Fibroblast of lung (primary cell): Measurements from ENCODE around the gene ABCB9. TPM values are rescaled to one million over a fixed set of nuclear protein-coding genes. Genes with fewer than 3 reads are reported as not detected.

ENCODE experiments used
- DNase-seq, 2 donors: peaks; one replicate each; pipeline versions ENCODE4 v3.0.0 to v3.0.0-alpha.2; 2010; ENCODE audit warnings: low read depth in 2 of 2
- H2AFZ ChIP-seq: 2 replicates; pipeline ENCODE4 v1.5.1; 2012; ENCODE audit warnings: low read length, control low read depth, inconsistent platforms
- H3K27ac ChIP-seq: 2 replicates; pipeline ENCODE4 v1.5.1; 2011; ENCODE audit warnings: low read length, control low read depth; ENCODE audit not compliant: insufficient read depth
- H3K27me3 ChIP-seq: 2 replicates; pipeline ENCODE4 v1.5.1; 2011; ENCODE audit warnings: mild to moderate bottlenecking, low read length; ENCODE audit not compliant: control insufficient read depth, insufficient read depth
- H3K36me3 ChIP-seq: 2 replicates; pipeline ENCODE4 v1.5.1; 2011; ENCODE audit warnings: low read length; ENCODE audit not compliant: control insufficient read depth, insufficient read depth
- H3K4me1 ChIP-seq: 2 replicates; pipeline ENCODE4 v1.5.1; 2011; ENCODE audit warnings: low read length; ENCODE audit not compliant: control insufficient read depth, insufficient read depth; ENCODE audit errors: extremely low read depth
- H3K4me2 ChIP-seq: 2 replicates; pipeline ENCODE4 v1.5.1; 2011; ENCODE audit warnings: low read length, control low read depth; ENCODE audit not compliant: insufficient read depth; ENCODE audit errors: extremely low read depth
- H3K4me3 ChIP-seq, 4 experiments: fragments of 200-600 bp in 1 of 4; sonication (generic) in 1 of 4; replicated peaks in 1 of 4; 2 replicates each; pipeline ENCODE4 v1.5.1; 2011 to 2016; ENCODE audit warnings: low read length in 4 of 4, low read depth in 3 of 4, mild to moderate bottlenecking in 3 of 4, control low read depth in 2 of 4, inconsistent platforms in 1 of 4, mixed read lengths in 1 of 4; ENCODE audit not compliant: insufficient read depth in 1 of 4; ENCODE audit errors: control extremely low read depth in 1 of 4
- H3K79me2 ChIP-seq: 2 replicates; pipeline ENCODE4 v1.5.1; 2012; ENCODE audit warnings: mild to moderate bottlenecking, low read length, inconsistent platforms; ENCODE audit not compliant: control insufficient read depth, insufficient read depth
- H3K9ac ChIP-seq: 2 replicates; pipeline ENCODE4 v1.5.1; 2011; ENCODE audit warnings: mild to moderate bottlenecking, low read length, control low read depth; ENCODE audit not compliant: insufficient read depth
- H3K9me3 ChIP-seq: 2 replicates; pipeline ENCODE4 v1.5.1; 2012; ENCODE audit warnings: low read depth, low read length; ENCODE audit not compliant: control insufficient read depth, insufficient read depth
- H4K20me1 ChIP-seq: 2 replicates; pipeline ENCODE4 v1.5.1; 2011; ENCODE audit warnings: low read length; ENCODE audit not compliant: control insufficient read depth, insufficient read depth; ENCODE audit errors: extremely low read depth
- CTCF ChIP-seq, 2 donors: IDR thresholded peaks in 1 of 2; conservative IDR thresholded peaks in 1 of 2; 1 replicate in 1 of 2; 2 replicates in 1 of 2; pipeline ENCODE4 v1.5.1; 2011 to 2012; ENCODE audit warnings: low read length in 2 of 2, control low read depth in 1 of 2, inconsistent platforms in 1 of 2, low read depth in 1 of 2, mild to moderate bottlenecking in 1 of 2
- EZH2 ChIP-seq: IDR thresholded peaks from 2 replicates; pipeline ENCODE4 v1.5.1; 2012; ENCODE audit warnings: low read length, control low read depth, mild to moderate bottlenecking; ENCODE audit errors: missing control alignments
- polyA plus RNA-seq, 2 donors: library from polyadenylated mRNA; depleted of rRNA in 1 of 2; stranded (reverse) in 1 of 2; unstranded in 1 of 2; fragments of >200 nt; gene quantifications; 2 replicates each; pipeline ENCODE4 v1.2.1, GENCODE V29; 2011 to 2012; ENCODE audit warnings: missing spikeins in 1 of 2
- total RNA-seq: library from RNA; depleted of rRNA; stranded (reverse); fragments of >200 nt; gene quantifications from 2 replicates; pipeline ENCODE4 v1.2.1, GENCODE V29; 2014

The ABCB9 gene
- total and polyA plus RNA-seq, 2 donors (not counting 1 experiment from before 2014, with no cell fraction given), result 3.8 to 6.3 TPM

GRCh38 chr12:122997343-122998250 is 31.3 kb upstream of the ABCB9 start:
- TF ChIP-seq EZH2 (no peak), CTCF (conservative IDR thresholded peaks at IDR 0.05 in 1 of 2, IDR thresholded peaks at IDR 0.05 in 1 of 2; ENCODE audit: low read depth in 1 of 2, low read length in 2 of 2) (no peak)
- Histone ChIP-seq H4K20me1 (no peaks in the 10 kb centered on the region), H3K9me3 (no peaks in the 10 kb centered on the region), H3K27ac (no peak overlapping the region), H3K4me3 (no peak overlapping the region), H3K36me3 (peaks cover 4% of the 10 kb centered on the region), H3K4me1 (no peaks in the 10 kb centered on the region), H3K4me2 (no peak overlapping the region), H3K79me2 (no peaks in the 10 kb centered on the region), H3K9ac (no peak overlapping the region), H2AFZ (no peak overlapping the region), H3K27me3 (no peaks in the 10 kb centered on the region)
- DNase-seq, result no peak

- no peaks in the 10 kb centered on the region for H3K79me2 ChIP-seq
- H2AFZ ChIP-seq, result no peak overlapping the region
- H3K4me1 ChIP-seq, result no peaks in the 10 kb centered on the region
- TF ChIP-seq CTCF (conservative IDR thresholded peaks at IDR 0.05 in 1 of 2, IDR thresholded peaks at IDR 0.05 in 1 of 2; ENCODE audit: low read depth in 1 of 2, low read length in 2 of 2) (no peak), EZH2 (no peak)
- no peak overlapping the region for H3K9ac ChIP-seq
- DNase-seq, result no peak
- no peak overlapping the region for H3K4me2 ChIP-seq
- no peaks in the 10 kb centered on the region for H3K27me3 ChIP-seq
- no peak overlapping the region for H3K27ac ChIP-seq
- H4K20me1 ChIP-seq, result no peaks in the 10 kb centered on the region
- peaks cover 4% of the 10 kb centered on the region for H3K36me3 ChIP-seq
- H3K9me3 ChIP-seq, result no peaks in the 10 kb centered on the region
- no peak overlapping the region for H3K4me3 ChIP-seq
Observed at GRCh38 chr12:122996621-122997342, 30.5 kb upstream of the ABCB9 start.

GRCh38 chr12:122996188-122996601 is 29.9 kb upstream of the ABCB9 start:
- H3K27me3 ChIP-seq, result no peaks in the 10 kb centered on the region
- no peaks in the 10 kb centered on the region for H3K9me3 ChIP-seq
- TF ChIP-seq EZH2 (no peak), CTCF (conservative IDR thresholded peaks at IDR 0.05 in 1 of 2, IDR thresholded peaks at IDR 0.05 in 1 of 2; ENCODE audit: low read depth in 1 of 2, low read length in 2 of 2) (no peak)
- H3K4me2 ChIP-seq, result no peak overlapping the region
- H3K36me3 ChIP-seq, result peaks cover 4% of the 10 kb centered on the region
- H3K4me1 ChIP-seq, result no peaks in the 10 kb centered on the region
- H3K4me3 ChIP-seq, result no peak overlapping the region
- H3K9ac ChIP-seq, result no peak overlapping the region
- H3K27ac ChIP-seq, result no peak overlapping the region
- no peak for DNase-seq
- no peaks in the 10 kb centered on the region for H4K20me1 ChIP-seq
- no peaks in the 10 kb centered on the region for H3K79me2 ChIP-seq
- H2AFZ ChIP-seq, result no peak overlapping the region
